ENCODE measurements around the gene SYT9.

DNA sequence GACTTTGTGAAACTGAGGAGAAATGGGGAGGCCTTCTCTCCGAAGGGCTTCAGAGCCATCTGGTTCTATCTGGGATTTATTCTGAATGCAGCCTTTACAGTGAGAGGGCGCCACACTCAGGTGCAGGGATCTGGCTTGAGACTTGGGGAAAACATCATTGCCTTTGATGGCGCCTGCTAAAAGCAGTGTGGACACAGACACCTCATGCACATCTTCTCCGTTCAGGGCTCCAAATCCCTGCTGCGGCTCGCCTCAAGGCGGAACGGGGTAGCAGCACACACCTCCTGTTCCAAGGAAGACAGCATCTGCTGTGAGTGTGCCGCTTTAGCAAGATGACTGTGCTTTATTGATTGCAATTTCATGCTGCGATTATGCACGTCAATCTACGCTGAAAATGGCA, 196.5 kb downstream of the SYT9 start:
- TF ChIP-seq, protein P1, sequence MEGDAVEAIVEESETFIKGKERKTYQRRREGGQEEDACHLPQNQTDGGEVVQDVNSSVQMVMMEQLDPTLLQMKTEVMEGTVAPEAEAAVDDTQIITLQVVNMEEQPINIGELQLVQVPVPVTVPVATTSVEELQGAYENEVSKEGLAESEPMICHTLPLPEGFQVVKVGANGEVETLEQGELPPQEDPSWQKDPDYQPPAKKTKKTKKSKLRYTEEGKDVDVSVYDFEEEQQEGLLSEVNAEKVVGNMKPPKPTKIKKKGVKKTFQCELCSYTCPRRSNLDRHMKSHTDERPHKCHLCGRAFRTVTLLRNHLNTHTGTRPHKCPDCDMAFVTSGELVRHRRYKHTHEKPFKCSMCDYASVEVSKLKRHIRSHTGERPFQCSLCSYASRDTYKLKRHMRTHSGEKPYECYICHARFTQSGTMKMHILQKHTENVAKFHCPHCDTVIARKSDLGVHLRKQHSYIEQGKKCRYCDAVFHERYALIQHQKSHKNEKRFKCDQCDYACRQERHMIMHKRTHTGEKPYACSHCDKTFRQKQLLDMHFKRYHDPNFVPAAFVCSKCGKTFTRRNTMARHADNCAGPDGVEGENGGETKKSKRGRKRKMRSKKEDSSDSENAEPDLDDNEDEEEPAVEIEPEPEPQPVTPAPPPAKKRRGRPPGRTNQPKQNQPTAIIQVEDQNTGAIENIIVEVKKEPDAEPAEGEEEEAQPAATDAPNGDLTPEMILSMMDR (IDR thresholded peaks at IDR 0.05; ENCODE audit: low read depth, low read length), result no peak
- TF ChIP-seq POLR2A (IDR thresholded peaks at IDR 0.05; ENCODE audit: extremely low read depth, insufficient read length) (no peak), MYC (IDR thresholded peaks at IDR 0.05; ENCODE audit: low read depth, low read length) (no peak)
- TF ChIP-seq, protein P2, sequence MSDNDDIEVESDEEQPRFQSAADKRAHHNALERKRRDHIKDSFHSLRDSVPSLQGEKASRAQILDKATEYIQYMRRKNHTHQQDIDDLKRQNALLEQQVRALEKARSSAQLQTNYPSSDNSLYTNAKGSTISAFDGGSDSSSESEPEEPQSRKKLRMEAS (IDR thresholded peaks at IDR 0.05; ENCODE audit: low read depth, low read length), result no peak
